GM23338 (cell line): Measurements from ENCODE around the gene RSAD1.

Experiments
- EZH2 ChIP-seq: fragments of 200-600 bp; sonication (generic); IDR thresholded peaks from one replicate; pipeline ENCODE4 v1.8.0; 2017; ENCODE audit warnings: antibody characterized with exemption, mild to moderate bottlenecking, low read depth; ENCODE audit not compliant: unreplicated experiment
- NANOG ChIP-seq: IDR thresholded peaks from 2 replicates; pipeline ENCODE4 v1.6.1; 2016; ENCODE audit warnings: antibody characterized with exemption, borderline replicate concordance
- POLR2AphosphoS5 ChIP-seq: IDR thresholded peaks from 2 replicates; pipeline ENCODE4 v1.6.1; 2016; ENCODE audit warnings: antibody characterized with exemption, low read depth
- TF ChIP-seq, protein P1 (sequence below), 2 experiments: fragments of 200-600 bp in 1 of 2; sonication (generic) in 1 of 2; conservative IDR thresholded peaks; 2 replicates each; pipeline versions ENCODE4 v1.5.1 to v1.6.1; 2016 to 2017; ENCODE audit warnings: antibody characterized with exemption in 2 of 2, low read depth in 2 of 2, mild to moderate bottlenecking in 2 of 2, moderate library complexity in 1 of 2
- TF ChIP-seq, protein P2 (sequence below): IDR thresholded peaks from one replicate; pipeline ENCODE4 v1.6.1; 2018; ENCODE audit warnings: antibody characterized with exemption; ENCODE audit not compliant: unreplicated experiment

DNA sequence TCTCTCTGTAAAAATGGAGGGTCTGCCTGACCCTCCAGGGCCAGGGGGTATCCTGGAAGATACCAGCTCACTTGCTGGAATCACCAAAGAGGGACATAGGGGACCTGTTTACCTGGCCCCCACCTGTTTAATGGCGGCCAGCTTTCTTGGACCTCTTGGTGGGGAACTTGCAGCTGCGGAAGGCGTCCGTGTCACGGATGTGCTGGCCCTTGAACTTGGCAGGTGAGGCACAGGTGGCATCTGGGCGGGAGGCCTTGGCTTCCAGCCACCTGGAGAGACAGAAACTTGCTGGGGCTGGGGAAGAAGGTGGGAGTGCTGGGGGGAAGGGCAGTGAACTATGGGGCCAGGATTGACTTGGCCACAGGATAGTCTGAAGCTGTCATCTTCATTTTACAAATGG is 13.5 kb upstream of the RSAD1 start:
- TF ChIP-seq NANOG (no peak), POLR2AphosphoS5 (no peak), EZH2 (no peak)
- TF ChIP-seq, protein P1, sequence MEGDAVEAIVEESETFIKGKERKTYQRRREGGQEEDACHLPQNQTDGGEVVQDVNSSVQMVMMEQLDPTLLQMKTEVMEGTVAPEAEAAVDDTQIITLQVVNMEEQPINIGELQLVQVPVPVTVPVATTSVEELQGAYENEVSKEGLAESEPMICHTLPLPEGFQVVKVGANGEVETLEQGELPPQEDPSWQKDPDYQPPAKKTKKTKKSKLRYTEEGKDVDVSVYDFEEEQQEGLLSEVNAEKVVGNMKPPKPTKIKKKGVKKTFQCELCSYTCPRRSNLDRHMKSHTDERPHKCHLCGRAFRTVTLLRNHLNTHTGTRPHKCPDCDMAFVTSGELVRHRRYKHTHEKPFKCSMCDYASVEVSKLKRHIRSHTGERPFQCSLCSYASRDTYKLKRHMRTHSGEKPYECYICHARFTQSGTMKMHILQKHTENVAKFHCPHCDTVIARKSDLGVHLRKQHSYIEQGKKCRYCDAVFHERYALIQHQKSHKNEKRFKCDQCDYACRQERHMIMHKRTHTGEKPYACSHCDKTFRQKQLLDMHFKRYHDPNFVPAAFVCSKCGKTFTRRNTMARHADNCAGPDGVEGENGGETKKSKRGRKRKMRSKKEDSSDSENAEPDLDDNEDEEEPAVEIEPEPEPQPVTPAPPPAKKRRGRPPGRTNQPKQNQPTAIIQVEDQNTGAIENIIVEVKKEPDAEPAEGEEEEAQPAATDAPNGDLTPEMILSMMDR (conservative IDR thresholded peaks at IDR 0.05; ENCODE audit: low read depth in 2 of 2): no peak
- TF ChIP-seq, protein P2, sequence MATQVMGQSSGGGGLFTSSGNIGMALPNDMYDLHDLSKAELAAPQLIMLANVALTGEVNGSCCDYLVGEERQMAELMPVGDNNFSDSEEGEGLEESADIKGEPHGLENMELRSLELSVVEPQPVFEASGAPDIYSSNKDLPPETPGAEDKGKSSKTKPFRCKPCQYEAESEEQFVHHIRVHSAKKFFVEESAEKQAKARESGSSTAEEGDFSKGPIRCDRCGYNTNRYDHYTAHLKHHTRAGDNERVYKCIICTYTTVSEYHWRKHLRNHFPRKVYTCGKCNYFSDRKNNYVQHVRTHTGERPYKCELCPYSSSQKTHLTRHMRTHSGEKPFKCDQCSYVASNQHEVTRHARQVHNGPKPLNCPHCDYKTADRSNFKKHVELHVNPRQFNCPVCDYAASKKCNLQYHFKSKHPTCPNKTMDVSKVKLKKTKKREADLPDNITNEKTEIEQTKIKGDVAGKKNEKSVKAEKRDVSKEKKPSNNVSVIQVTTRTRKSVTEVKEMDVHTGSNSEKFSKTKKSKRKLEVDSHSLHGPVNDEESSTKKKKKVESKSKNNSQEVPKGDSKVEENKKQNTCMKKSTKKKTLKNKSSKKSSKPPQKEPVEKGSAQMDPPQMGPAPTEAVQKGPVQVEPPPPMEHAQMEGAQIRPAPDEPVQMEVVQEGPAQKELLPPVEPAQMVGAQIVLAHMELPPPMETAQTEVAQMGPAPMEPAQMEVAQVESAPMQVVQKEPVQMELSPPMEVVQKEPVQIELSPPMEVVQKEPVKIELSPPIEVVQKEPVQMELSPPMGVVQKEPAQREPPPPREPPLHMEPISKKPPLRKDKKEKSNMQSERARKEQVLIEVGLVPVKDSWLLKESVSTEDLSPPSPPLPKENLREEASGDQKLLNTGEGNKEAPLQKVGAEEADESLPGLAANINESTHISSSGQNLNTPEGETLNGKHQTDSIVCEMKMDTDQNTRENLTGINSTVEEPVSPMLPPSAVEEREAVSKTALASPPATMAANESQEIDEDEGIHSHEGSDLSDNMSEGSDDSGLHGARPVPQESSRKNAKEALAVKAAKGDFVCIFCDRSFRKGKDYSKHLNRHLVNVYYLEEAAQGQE: no peak
